GM23338 (cell line): ENCODE measurements around the gene KDM1A. TPM values are rescaled to one million over a fixed set of nuclear protein-coding genes. Genes with fewer than 3 reads are reported as not detected.

Experiments used
- ATAC-seq: fragments of 200-7000 bp; cut with Tn5 transposase; 3 replicates; pipeline ENCODE4 v1.9.1; 2020
- DNase-seq: peaks from one replicate; pipeline ENCODE4 v3.0.0-alpha.2; 2015; ENCODE audit warnings: low spot score
- H2AFZ ChIP-seq: fragments of 200-600 bp; sonication (generic); 2 replicates; pipeline ENCODE4 v1.8.0; 2016; ENCODE audit warnings: antibody characterized with exemption, mild to moderate bottlenecking, moderate library complexity
- H3F3A ChIP-seq: fragments of 200-600 bp; sonication (generic); replicated peaks from 2 replicates; pipeline ENCODE4 v1.8.0; 2017; ENCODE audit warnings: antibody characterized with exemption, mixed run types, low read depth
- H3K27ac ChIP-seq: fragments of 200-600 bp; sonication (generic); 2 replicates; pipeline ENCODE4 v1.6.1; 2016; ENCODE audit warnings: low read depth
- H3K27me3 ChIP-seq: fragments of 200-600 bp; sonication (generic); 2 replicates; pipeline ENCODE4 v1.8.0; 2016; ENCODE audit warnings: mild to moderate bottlenecking, mixed run types, moderate library complexity; ENCODE audit not compliant: insufficient read depth
- H3K36me3 ChIP-seq: fragments of 200-600 bp; sonication (generic); 2 replicates; pipeline ENCODE4 v1.8.0; 2016; ENCODE audit warnings: mild to moderate bottlenecking; ENCODE audit not compliant: insufficient read depth
- H3K4me1 ChIP-seq: fragments of 200-600 bp; sonication (generic); 2 replicates; pipeline ENCODE4 v1.8.0; 2016; ENCODE audit warnings: mild to moderate bottlenecking, moderate library complexity; ENCODE audit not compliant: insufficient read depth
- H3K4me2 ChIP-seq: fragments of 200-600 bp; sonication (generic); 2 replicates; pipeline ENCODE4 v1.7.1; 2017; ENCODE audit warnings: mixed run types
- H3K4me3 ChIP-seq: fragments of 200-600 bp; sonication (generic); 2 replicates; pipeline ENCODE4 v1.6.1; 2016; ENCODE audit warnings: mixed run types
- H3K79me2 ChIP-seq: fragments of 200-600 bp; sonication (generic); replicated peaks from 2 replicates; pipeline ENCODE4 v1.8.0; 2017; ENCODE audit warnings: mild to moderate bottlenecking; ENCODE audit not compliant: insufficient read depth
- H3K9me2 ChIP-seq: fragments of 200-600 bp; sonication (generic); 2 replicates; pipeline ENCODE4 v1.8.0; 2017; ENCODE audit not compliant: insufficient read depth
- H4K20me1 ChIP-seq: fragments of 200-600 bp; sonication (generic); replicated peaks from 2 replicates; pipeline ENCODE4 v1.8.0; 2017; ENCODE audit warnings: mild to moderate bottlenecking; ENCODE audit not compliant: insufficient read depth
- H3K27ac Mint-ChIP-seq: 2 replicates; pipeline ENCODE4 v1.8.0; 2020; ENCODE audit warnings: inconsistent platforms, mild to moderate bottlenecking, moderate library complexity, mixed read lengths
- H3K27me3 Mint-ChIP-seq: 3 replicates; pipeline ENCODE4 v1.8.0; 2022; ENCODE audit warnings: low read depth, mild to moderate bottlenecking, moderate library complexity, mixed read lengths, inconsistent platforms; ENCODE audit not compliant: insufficient read depth, poor library complexity
- H3K36me3 Mint-ChIP-seq: 3 replicates; pipeline ENCODE4 v1.8.0; 2021; ENCODE audit warnings: low read depth, mild to moderate bottlenecking, inconsistent platforms, moderate library complexity, mixed read lengths
- H3K4me1 Mint-ChIP-seq: 3 replicates; pipeline ENCODE4 v1.8.0; 2020; ENCODE audit warnings: mild to moderate bottlenecking, inconsistent platforms, mixed read lengths
- H3K4me3 Mint-ChIP-seq: 3 replicates; pipeline ENCODE4 v1.8.0; 2021; ENCODE audit warnings: moderate library complexity, mild to moderate bottlenecking, inconsistent platforms, mixed read lengths
- H3K9me3 Mint-ChIP-seq: 3 replicates; pipeline ENCODE4 v1.8.0; 2020; ENCODE audit warnings: moderate library complexity, mild to moderate bottlenecking, inconsistent platforms, mixed read lengths
- CREB1 ChIP-seq: fragments of 250-450 bp; sonication (Bioruptor Pico); IDR thresholded peaks from 2 replicates; pipeline ENCODE4 v1.5.0; 2020; ENCODE audit warnings: low read depth, mild to moderate bottlenecking, moderate library complexity
- CTCF ChIP-seq, 2 experiments: fragments of 200-600 bp in 1 of 2; sonication (generic) in 1 of 2; conservative IDR thresholded peaks; 2 replicates each; pipeline versions ENCODE4 v1.5.1 to v1.6.1; 2016 to 2017; ENCODE audit warnings: antibody characterized with exemption in 2 of 2, low read depth in 2 of 2, mild to moderate bottlenecking in 2 of 2, moderate library complexity in 1 of 2
- ETS1 ChIP-seq: IDR thresholded peaks from 2 replicates; pipeline ENCODE4 v1.6.1; 2016; ENCODE audit warnings: antibody characterized with exemption
- EZH2 ChIP-seq: fragments of 200-600 bp; sonication (generic); IDR thresholded peaks from one replicate; pipeline ENCODE4 v1.8.0; 2017; ENCODE audit warnings: antibody characterized with exemption, mild to moderate bottlenecking, low read depth; ENCODE audit not compliant: unreplicated experiment
- EZH2phosphoT487 ChIP-seq: fragments of 200-600 bp; sonication (generic); IDR thresholded peaks from one replicate; pipeline ENCODE4 v1.8.1; 2018; ENCODE audit warnings: antibody characterized with exemption; ENCODE audit not compliant: unreplicated experiment
- JUNB ChIP-seq: IDR thresholded peaks from one replicate; pipeline ENCODE4 v1.6.1; 2016; ENCODE audit warnings: antibody characterized with exemption; ENCODE audit not compliant: unreplicated experiment
- NANOG ChIP-seq: IDR thresholded peaks from 2 replicates; pipeline ENCODE4 v1.6.1; 2016; ENCODE audit warnings: antibody characterized with exemption, borderline replicate concordance
- POLR2AphosphoS5 ChIP-seq: IDR thresholded peaks from 2 replicates; pipeline ENCODE4 v1.6.1; 2016; ENCODE audit warnings: antibody characterized with exemption, low read depth
- STAT1 ChIP-seq: IDR thresholded peaks from one replicate; pipeline ENCODE4 v1.6.1; 2016; ENCODE audit warnings: antibody characterized with exemption; ENCODE audit not compliant: unreplicated experiment
- ZNF114 ChIP-seq: fragments of 250-450 bp; sonication (Bioruptor Pico); IDR thresholded peaks from 2 replicates; pipeline ENCODE4 v1.5.0; 2020; ENCODE audit warnings: mild to moderate bottlenecking, moderate library complexity
- ZNF331 ChIP-seq: fragments of 250-450 bp; sonication (Bioruptor Pico); IDR thresholded peaks from 2 replicates; pipeline ENCODE4 v1.5.0; 2020; ENCODE audit warnings: low read depth, mild to moderate bottlenecking, moderate library complexity
- ZNF462 ChIP-seq: fragments of 250-450 bp; sonication (Bioruptor Pico); IDR thresholded peaks from 2 replicates; pipeline ENCODE4 v1.5.0; 2020; ENCODE audit warnings: mild to moderate bottlenecking, moderate library complexity
- polyA plus RNA-seq: library from polyadenylated mRNA; unstranded; fragments of >200 nt; fragmentation: Nextera tagmentation; extraction: Ambion mirVana; gene quantifications from 2 replicates; pipeline ENCODE4 v1.2.1, GENCODE V29; 2016
- total RNA-seq: library from RNA; depleted of rRNA; stranded (reverse); fragments of >200 nt; shearing (Covaris generic); gene quantifications from 2 replicates; pipeline ENCODE4 v1.2.3, GENCODE V29; 2014
- TF ChIP-seq, protein P1 (sequence below): IDR thresholded peaks from one replicate; pipeline ENCODE4 v1.6.1; 2018; ENCODE audit warnings: antibody characterized with exemption; ENCODE audit not compliant: unreplicated experiment

The KDM1A gene
- total and polyA plus RNA-seq, 2 experiments from 2014 or later, result 86.4 to 252 TPM

DNA sequence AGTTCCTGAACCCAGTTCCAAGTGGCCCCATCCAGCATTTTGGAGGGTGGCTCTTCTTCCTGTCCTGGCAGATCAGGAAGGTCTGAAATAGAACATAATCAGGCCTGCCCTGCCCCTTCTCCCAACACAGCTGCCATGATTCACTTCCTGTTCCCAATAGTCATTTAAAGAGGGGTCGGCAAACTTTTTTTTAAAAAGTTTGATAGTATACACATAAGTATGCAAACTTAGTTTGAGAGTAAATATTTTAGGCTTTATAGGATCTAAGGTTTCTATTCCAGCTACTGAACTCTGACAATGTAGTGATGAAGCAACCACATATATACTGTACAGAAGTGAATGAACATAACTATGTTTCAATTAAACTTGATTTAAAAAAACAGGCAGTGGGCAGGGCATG lies 83.0 kb downstream of the KDM1A start:
- no peak for ATAC-seq
- H3K27ac ChIP-seq, result 0 out of 2 replicates have a peak overlapping the region, but pooled peaks have one; percentile 34
- no peaks in the 10 kb centered on the region for H3F3A ChIP-seq
- H4K20me1 ChIP-seq, result peaks cover 47% of the 10 kb centered on the region
- H3K36me3 ChIP-seq, result peaks cover 10% of the 10 kb centered on the region
- H3K9me2 ChIP-seq, result no peaks in the 10 kb centered on the region
- peak overlapping the region; percentile 47; the same call in 1 of the 2 replicates for H3K27ac Mint-ChIP-seq
- H3K36me3 Mint-ChIP-seq, result peaks cover 14% of the 10 kb centered on the region; the same call in 2 of the 3 replicates
- H3K4me1 ChIP-seq, result peaks cover 34% of the 10 kb centered on the region
- no peak overlapping the region for H2AFZ ChIP-seq
- H3K27me3 ChIP-seq, result no peaks in the 10 kb centered on the region
- H3K4me3 Mint-ChIP-seq, result no peak overlapping the region
- no peak overlapping the region; the same call in 1 of the 2 replicates for H3K4me2 ChIP-seq
- peaks cover 34% of the 10 kb centered on the region for H3K4me1 Mint-ChIP-seq
- DNase-seq, result no peak
- H3K4me3 ChIP-seq, result no peak overlapping the region
- no peak for TF ChIP-seq CTCF (conservative IDR thresholded peaks at IDR 0.05; ENCODE audit: low read depth in 2 of 2)
- no peak for TF ChIP-seq NANOG
- TF ChIP-seq, protein P1, sequence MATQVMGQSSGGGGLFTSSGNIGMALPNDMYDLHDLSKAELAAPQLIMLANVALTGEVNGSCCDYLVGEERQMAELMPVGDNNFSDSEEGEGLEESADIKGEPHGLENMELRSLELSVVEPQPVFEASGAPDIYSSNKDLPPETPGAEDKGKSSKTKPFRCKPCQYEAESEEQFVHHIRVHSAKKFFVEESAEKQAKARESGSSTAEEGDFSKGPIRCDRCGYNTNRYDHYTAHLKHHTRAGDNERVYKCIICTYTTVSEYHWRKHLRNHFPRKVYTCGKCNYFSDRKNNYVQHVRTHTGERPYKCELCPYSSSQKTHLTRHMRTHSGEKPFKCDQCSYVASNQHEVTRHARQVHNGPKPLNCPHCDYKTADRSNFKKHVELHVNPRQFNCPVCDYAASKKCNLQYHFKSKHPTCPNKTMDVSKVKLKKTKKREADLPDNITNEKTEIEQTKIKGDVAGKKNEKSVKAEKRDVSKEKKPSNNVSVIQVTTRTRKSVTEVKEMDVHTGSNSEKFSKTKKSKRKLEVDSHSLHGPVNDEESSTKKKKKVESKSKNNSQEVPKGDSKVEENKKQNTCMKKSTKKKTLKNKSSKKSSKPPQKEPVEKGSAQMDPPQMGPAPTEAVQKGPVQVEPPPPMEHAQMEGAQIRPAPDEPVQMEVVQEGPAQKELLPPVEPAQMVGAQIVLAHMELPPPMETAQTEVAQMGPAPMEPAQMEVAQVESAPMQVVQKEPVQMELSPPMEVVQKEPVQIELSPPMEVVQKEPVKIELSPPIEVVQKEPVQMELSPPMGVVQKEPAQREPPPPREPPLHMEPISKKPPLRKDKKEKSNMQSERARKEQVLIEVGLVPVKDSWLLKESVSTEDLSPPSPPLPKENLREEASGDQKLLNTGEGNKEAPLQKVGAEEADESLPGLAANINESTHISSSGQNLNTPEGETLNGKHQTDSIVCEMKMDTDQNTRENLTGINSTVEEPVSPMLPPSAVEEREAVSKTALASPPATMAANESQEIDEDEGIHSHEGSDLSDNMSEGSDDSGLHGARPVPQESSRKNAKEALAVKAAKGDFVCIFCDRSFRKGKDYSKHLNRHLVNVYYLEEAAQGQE, result no peak
- TF ChIP-seq ETS1, result no peak
- TF ChIP-seq ZNF331, result no peak
- no peak for TF ChIP-seq ZNF462 (CRISPR knock-in tag)
- no peak for TF ChIP-seq EZH2
- no peak for TF ChIP-seq JUNB
- TF ChIP-seq STAT1, result no peak
- no peak for TF ChIP-seq EZH2phosphoT487
- TF ChIP-seq POLR2AphosphoS5, result no peak
- no peak for TF ChIP-seq CREB1 (CRISPR knock-in tag)
- no peak for TF ChIP-seq ZNF114
- no peaks in the 10 kb centered on the region; the same call in 2 of the 3 replicates for H3K9me3 Mint-ChIP-seq
- no peaks in the 10 kb centered on the region for H3K27me3 Mint-ChIP-seq
- peaks cover 56% of the 10 kb centered on the region for H3K79me2 ChIP-seq
